Tibial nerve (tissue), 3 donors: ENCODE results near the gene LIN7A.

ENCODE experiments used
- POLR2A ChIP-seq, 2 donors: fragments of 450-650 bp; IDR thresholded peaks; one replicate each; pipeline ENCODE4 v1.6.1; 2017; ENCODE audit warnings: antibody characterized with exemption in 2 of 2, mild to moderate bottlenecking in 2 of 2, moderate library complexity in 2 of 2
- TF ChIP-seq, protein P1 (sequence below), 5 experiments: fragments of 200-600 bp in 3 of 5; fragments of 450-650 bp in 2 of 5; sonication (generic) in 3 of 5; IDR thresholded peaks; one replicate each; pipeline ENCODE4 v1.5.1; 2016 to 2019; ENCODE audit warnings: antibody characterized with exemption in 5 of 5, mild to moderate bottlenecking in 3 of 5, moderate library complexity in 2 of 5

DNA sequence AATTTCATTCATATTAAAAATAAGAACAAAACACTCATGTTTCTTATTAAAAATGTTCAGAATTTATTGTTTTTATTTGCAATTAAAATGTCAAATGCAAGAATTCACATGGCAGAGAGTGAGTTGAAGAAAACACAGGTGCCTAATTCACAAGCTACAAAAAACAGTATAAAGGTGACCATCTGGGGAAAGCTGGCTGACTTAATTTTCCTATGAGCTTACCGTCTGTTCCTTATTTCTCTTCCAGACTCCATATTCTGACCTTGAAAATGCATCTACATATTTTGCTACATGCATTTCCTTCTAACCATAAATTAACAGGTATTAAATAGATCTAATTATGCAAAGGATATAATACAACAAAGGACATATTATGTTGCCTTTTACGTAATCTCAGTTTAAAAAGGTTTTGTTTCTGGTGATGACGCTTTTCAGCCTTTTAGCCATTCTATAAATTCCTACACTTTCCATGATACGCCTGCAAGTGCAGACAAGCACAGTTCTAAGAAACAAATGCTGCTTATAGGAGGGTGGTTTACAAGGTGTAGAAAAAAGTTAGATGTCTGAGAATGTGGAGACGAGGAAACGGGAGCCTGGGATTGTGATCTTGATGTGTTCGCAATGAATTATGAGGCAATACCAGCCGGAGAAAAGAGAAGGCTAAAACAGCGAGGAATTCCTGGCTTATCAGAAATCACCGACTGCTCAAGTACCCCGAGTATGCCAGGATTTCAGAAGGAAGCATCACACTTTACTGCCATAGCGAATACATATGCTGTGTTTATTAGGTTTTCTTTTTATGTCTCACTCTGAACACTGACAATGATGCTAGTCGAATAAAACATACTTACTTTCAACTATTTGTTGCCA lies 24.6 kb downstream of the LIN7A start:
- TF ChIP-seq, protein P1, sequence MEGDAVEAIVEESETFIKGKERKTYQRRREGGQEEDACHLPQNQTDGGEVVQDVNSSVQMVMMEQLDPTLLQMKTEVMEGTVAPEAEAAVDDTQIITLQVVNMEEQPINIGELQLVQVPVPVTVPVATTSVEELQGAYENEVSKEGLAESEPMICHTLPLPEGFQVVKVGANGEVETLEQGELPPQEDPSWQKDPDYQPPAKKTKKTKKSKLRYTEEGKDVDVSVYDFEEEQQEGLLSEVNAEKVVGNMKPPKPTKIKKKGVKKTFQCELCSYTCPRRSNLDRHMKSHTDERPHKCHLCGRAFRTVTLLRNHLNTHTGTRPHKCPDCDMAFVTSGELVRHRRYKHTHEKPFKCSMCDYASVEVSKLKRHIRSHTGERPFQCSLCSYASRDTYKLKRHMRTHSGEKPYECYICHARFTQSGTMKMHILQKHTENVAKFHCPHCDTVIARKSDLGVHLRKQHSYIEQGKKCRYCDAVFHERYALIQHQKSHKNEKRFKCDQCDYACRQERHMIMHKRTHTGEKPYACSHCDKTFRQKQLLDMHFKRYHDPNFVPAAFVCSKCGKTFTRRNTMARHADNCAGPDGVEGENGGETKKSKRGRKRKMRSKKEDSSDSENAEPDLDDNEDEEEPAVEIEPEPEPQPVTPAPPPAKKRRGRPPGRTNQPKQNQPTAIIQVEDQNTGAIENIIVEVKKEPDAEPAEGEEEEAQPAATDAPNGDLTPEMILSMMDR (IDR thresholded peaks at IDR 0.05), result no peak
- no peak for TF ChIP-seq POLR2A (IDR thresholded peaks at IDR 0.05)
